A673 (cell line): ENCODE measurements around the gene CHKA. TPM values are rescaled to one million over a fixed set of nuclear protein-coding genes. Genes with fewer than 3 reads are reported as not detected.

Source experiments
- BruUV-seq: library from RNA; stranded (reverse); fragments of 400-500 nt; replicated peaks from 2 replicates; lab custom pipeline; 2021; lab: Mats Ljungman, UMichigan
- CTCF ChIA-PET: fragments of 300-600 bp; sonication (Branson Sonifier 250); formaldehyde crosslinking; loops from one replicate; lab custom pipeline; 2022; ENCODE audit warnings: antibody characterized with exemption; lab: Charles Lee
- POLR2A ChIA-PET: fragments of 300-600 bp; sonication (Branson Sonifier 250); formaldehyde crosslinking; loops from one replicate; lab custom pipeline; 2022; ENCODE audit warnings: antibody characterized with exemption; ENCODE audit not compliant: low non-redundant PET; lab: Charles Lee
- DNase-seq: peaks from one replicate; pipeline ENCODE4 v3.0.0-alpha.2; 2015; ENCODE audit warnings: low spot score
- H3K27ac ChIP-seq: fragments of 200-600 bp; sonication (generic); 2 replicates; pipeline ENCODE4 v1.5.1; 2016; ENCODE audit warnings: mixed run types, low read depth, mild to moderate bottlenecking, mixed read lengths, antibody characterized with exemption, low read length; ENCODE audit not compliant: poor library complexity, severe bottlenecking
- H3K27me3 ChIP-seq: fragments of 200-600 bp; sonication (generic); replicated peaks from 2 replicates; pipeline ENCODE4 v1.6.1; 2017; ENCODE audit warnings: mixed run types, low read depth, mild to moderate bottlenecking, mixed read lengths, antibody characterized with exemption, low read length; ENCODE audit not compliant: insufficient read depth, poor library complexity
- H3K36me3 ChIP-seq: fragments of 200-600 bp; sonication (generic); 2 replicates; pipeline ENCODE4 v1.6.1; 2016; ENCODE audit warnings: mixed run types, mild to moderate bottlenecking, mixed read lengths, antibody characterized with exemption, low read length; ENCODE audit not compliant: insufficient read depth, poor library complexity, severe bottlenecking
- H3K4me1 ChIP-seq: fragments of 200-600 bp; sonication (generic); 2 replicates; pipeline ENCODE4 v1.6.1; 2017; ENCODE audit warnings: mixed run types, mild to moderate bottlenecking, mixed read lengths, antibody characterized with exemption, low read length; ENCODE audit not compliant: insufficient read depth, poor library complexity, severe bottlenecking
- H3K4me3 ChIP-seq: fragments of 200-600 bp; sonication (generic); 2 replicates; pipeline ENCODE4 v1.5.1; 2016; ENCODE audit warnings: low read depth, mixed run types, mild to moderate bottlenecking, mixed read lengths, low read length; ENCODE audit not compliant: poor library complexity, severe bottlenecking
- H3K9me3 ChIP-seq: fragments of 200-600 bp; sonication (generic); 2 replicates; pipeline ENCODE4 v1.6.1; 2016; ENCODE audit warnings: mixed run types, low read depth, mild to moderate bottlenecking, mixed read lengths, antibody characterized with exemption, low read length; ENCODE audit not compliant: poor library complexity, severe bottlenecking
- CTCF ChIP-seq: fragments of 300-800, 200-600 bp; sonication (generic); conservative IDR thresholded peaks from 2 replicates; pipeline ENCODE4 v1.5.1; 2017; ENCODE audit warnings: low read depth, mild to moderate bottlenecking, antibody characterized with exemption, low read length, moderate library complexity, mixed read lengths
- EZH2 ChIP-seq: fragments of 200-600 bp; sonication (generic); IDR thresholded peaks from 2 replicates; pipeline ENCODE4 v1.6.1; 2017; ENCODE audit warnings: borderline replicate concordance, low read depth, mild to moderate bottlenecking, mixed read lengths, antibody characterized with exemption, low read length; ENCODE audit not compliant: poor library complexity, severe bottlenecking
- intact Hi-C: fragments of 100-400 bp; cut with micrococcal nuclease; formaldehyde crosslinking; loops from one replicate; pipeline ENCODE4 v1.10.0; 2022; ENCODE audit not compliant: unreplicated experiment
- total RNA-seq: library from RNA; stranded (reverse); gene quantifications from 2 replicates; pipeline ENCODE4 v1.2.3, GENCODE V29; 2021

The CHKA gene
- total RNA-seq, 1 experiment from 2014 or later, result 37.5 TPM

- H3K4me3 ChIP-seq, result no peak overlapping the region
- H3K9me3 ChIP-seq, result peaks cover 12% of the 10 kb centered on the region
- H3K36me3 ChIP-seq, result no peaks in the 10 kb centered on the region
- BruUV-seq, result no TSS peak
- TF ChIP-seq CTCF (no peak), EZH2 (no peak)
- H3K27me3 ChIP-seq, result no peaks in the 10 kb centered on the region
- ChIA-PET POLR2A (no interaction called here), CTCF (no interaction called here)
- H3K27ac ChIP-seq, result no peak overlapping the region
- DNase-seq, result no peak
- no peaks in the 10 kb centered on the region for H3K4me1 ChIP-seq
- intact Hi-C loops, result no loop called here
Observed at GRCh38 chr11:68138237-68138636, 17.0 kb upstream of the CHKA start.

GRCh38 chr11:68137833-68138232, 16.6 kb upstream of the CHKA start:
- DNase-seq, result no peak
- no peak overlapping the region for H3K27ac ChIP-seq
- intact Hi-C loops, result no loop called here
- CTCF ChIA-PET, result no interaction called here
- no peak overlapping the region for H3K4me3 ChIP-seq
- POLR2A ChIA-PET, result no interaction called here
- BruUV-seq, result no TSS peak
- TF ChIP-seq EZH2, result no peak
- TF ChIP-seq CTCF, result no peak
- H3K9me3 ChIP-seq, result peaks cover 12% of the 10 kb centered on the region
- no peaks in the 10 kb centered on the region for H3K4me1 ChIP-seq
- no peaks in the 10 kb centered on the region for H3K36me3 ChIP-seq
- no peaks in the 10 kb centered on the region for H3K27me3 ChIP-seq

GRCh38 chr11:68136866-68137265, 15.7 kb upstream of the CHKA start:
- no peaks in the 10 kb centered on the region for H3K4me1 ChIP-seq
- no peak for DNase-seq
- ChIA-PET POLR2A (no interaction called here), CTCF (no interaction called here)
- no peak for TF ChIP-seq CTCF
- no peak for TF ChIP-seq EZH2
- H3K27ac ChIP-seq, result no peak overlapping the region
- peaks cover 12% of the 10 kb centered on the region for H3K9me3 ChIP-seq
- H3K27me3 ChIP-seq, result no peaks in the 10 kb centered on the region
- H3K4me3 ChIP-seq, result no peak overlapping the region
- BruUV-seq, result no TSS peak
- H3K36me3 ChIP-seq, result no peaks in the 10 kb centered on the region
- intact Hi-C loops, result no loop called here
